GM18868 (cell line): ENCODE data around the gene RARRES2.
"Not testable (repeated sequence)": the region's sequence is repeated elsewhere in the genome, so short reads cannot be mapped to it uniquely, and the experiment has no call there.

Experiments
- ATAC-seq: cut with Tn5 transposase; IDR thresholded peaks from one replicate; pipeline ENCODE4 v1.9.1; 2021; ENCODE audit warnings: mild to moderate bottlenecking, moderate library complexity; ENCODE audit not compliant: unreplicated experiment

RARRES2 gene

GRCh38 chr7:150341263-150342120, at the start of gene RARRES2:
RARRES2 (minus strand) TSS chr7:150341629; CDS start chr7:150340609, 1,020 bp downstream.
- no peak for ATAC-seq

GRCh38 chr7:150390205-150390604, 48.8 kb upstream of the RARRES2 start:
- no peak for ATAC-seq

DNA sequence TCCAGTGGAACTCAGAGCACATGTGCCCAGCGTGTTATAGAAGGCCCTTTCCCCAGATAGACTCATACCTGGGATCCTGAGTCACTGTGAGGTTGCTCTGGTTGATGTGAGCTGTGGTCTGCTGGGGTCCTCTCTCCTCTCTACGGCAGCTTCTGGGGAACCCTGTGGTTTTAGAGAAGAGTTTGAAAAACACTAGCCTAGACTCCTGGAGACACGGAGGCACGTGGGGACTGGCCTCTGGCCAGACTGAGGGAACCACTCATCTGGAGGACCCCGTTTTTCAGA, 48.0 kb upstream of the RARRES2 start:
- no peak for ATAC-seq

DNA sequence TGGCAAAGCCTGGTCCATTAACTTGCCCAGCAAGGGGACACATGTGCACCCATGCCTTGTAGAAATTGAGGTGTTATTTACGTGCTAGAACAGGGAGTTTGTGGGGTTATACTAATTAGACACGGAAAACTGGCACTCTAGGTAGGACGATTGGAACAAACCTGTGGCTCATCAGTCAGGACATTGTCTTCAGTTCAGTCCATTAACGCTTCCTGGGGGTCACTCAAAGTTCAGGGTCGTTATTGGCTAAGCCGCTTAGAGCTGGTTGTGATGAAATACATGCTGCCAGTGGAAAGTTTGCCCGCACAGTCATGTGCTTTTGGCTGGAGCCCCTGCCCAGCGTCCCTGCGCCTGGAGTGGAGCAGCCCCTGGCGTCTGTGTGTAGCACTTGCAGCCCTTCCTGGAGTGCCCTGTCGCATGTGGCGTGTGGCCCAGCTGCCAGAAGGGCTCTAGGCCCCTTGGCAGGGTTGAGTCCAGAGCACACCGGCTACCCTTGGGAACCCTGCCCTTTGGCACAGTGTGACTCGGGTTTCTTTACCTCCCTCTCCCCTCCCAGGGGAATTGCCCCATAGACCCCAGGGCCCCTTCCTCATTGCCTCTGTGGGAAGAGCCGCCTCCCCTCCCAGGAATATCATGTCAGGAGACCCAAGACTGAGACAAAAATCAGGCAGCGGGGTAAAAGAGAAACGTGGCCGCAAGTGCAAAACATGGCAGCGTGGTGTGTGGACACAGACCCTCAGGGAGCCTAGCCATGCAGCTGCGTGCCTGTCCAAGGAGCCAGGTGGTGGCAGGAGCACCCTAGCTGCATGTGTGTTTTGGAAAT, 47.5 kb upstream of the RARRES2 start:
- ATAC-seq = no peak

- no peak for ATAC-seq
Observed at GRCh38 chr7:150388306-150388705, 46.9 kb upstream of the RARRES2 start.

DNA sequence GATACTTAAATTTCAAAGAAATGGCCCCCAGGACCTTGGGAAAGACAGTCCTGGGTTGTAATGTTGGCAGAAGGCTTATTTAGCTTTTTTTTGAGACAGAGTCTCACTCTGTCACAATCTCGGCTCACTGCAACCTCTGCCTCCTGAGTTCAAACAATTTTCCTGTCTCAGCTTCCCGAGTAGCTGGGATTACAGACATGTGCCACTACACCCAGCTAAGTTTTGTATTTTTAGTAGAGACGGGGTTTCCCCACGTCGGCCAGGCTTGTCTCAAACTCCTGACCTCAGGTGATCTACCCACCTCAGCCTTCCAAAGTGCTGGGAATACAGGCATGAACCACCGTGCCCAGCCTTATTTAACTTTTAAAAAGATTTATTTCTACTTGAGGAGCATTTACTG, 44.5 kb upstream of the RARRES2 start:
- ATAC-seq = not testable (repeated sequence)

GRCh38 chr7:150385302-150385723, 43.9 kb upstream of the RARRES2 start:
- no peak for ATAC-seq

DNA sequence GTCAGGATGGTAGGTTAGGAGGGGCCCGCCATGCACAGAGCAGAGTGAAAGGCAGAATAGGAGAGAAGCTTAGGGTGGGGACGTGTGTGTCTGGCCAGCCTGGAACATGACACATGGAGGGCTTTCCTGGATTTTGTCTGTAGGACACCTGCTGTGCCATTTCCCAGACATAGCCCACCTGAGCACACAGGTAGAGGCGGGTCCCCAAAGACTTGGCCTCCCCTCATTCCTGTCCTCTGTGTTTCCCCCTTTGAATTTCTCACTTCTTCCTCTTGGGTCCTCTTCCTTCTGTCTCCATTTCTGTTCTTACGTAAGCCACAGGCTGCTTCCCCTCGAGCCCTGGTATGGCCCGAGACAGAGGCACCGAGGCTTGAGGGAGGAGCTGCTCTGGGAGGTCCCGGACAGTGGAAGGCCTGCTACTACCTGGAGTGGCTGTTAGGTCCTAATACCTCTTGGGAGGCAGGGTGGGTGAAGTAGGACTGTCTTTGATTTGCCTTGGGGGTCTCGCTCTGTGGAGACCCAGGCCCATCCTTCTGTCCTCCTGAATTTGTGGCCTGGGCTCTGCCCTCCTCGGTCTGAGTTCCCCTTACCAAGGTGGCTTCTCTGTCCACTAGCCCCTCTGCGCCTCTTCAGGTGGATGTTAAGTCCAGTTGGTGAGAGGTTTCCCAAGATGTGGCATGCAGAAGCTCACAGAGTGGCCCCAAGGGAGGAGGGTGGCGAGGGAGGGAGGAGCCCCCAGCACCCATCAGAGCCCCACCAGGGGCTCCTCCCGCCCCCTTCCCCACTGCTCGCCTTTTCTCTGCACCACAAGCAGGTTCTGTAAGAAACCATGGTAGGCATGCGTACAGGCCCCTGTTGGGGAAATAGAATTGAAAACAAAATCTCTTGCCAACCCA, 43.2 kb upstream of the RARRES2 start:
- no peak for ATAC-seq

- ATAC-seq = no peak
Observed at GRCh38 chr7:150383710-150384397, 42.4 kb upstream of the RARRES2 start.

- ATAC-seq = no peak
Observed at GRCh38 chr7:150382844-150383225, 41.4 kb upstream of the RARRES2 start.

GRCh38 chr7:150382123-150382843, 40.9 kb upstream of the RARRES2 start:
- no peak for ATAC-seq

DNA sequence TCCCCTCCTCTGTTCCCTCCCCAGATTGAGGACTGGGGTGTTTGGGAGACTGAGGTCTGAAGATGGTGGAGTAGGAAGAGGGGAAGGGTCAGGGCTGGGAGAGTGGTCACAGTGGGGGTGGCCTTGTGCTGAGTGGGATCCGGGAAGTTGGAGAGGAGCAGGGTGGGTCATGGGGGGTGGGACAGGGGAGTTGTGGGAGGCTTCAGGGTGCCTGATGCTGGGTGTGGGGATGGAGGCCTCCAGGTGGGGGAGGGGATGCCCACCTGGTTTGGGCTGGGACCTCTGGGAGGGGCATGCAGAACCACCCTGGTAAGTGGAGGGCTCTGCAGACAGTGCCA, 40.3 kb upstream of the RARRES2 start:
- ATAC-seq = no peak

DNA sequence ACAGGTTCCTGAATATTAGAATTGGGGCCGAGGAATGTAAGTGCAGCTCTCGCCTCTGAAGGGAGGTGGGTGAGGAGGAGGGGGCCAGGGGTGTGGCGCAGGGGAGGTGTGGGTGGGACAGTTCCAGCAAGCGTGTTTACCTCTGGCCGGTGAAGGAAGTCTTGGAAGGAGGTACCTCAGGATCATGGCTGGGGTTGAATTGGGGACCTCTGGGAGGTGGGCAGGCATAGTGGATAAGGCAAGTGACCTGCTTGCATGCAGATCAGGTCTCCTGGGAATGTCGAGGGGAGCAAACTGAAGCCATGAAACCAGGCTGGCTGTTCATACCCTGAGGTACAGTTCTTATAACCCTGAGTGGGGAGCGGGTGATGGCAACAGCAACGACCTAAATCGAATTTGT, 39.7 kb upstream of the RARRES2 start:
- ATAC-seq = no peak

DNA sequence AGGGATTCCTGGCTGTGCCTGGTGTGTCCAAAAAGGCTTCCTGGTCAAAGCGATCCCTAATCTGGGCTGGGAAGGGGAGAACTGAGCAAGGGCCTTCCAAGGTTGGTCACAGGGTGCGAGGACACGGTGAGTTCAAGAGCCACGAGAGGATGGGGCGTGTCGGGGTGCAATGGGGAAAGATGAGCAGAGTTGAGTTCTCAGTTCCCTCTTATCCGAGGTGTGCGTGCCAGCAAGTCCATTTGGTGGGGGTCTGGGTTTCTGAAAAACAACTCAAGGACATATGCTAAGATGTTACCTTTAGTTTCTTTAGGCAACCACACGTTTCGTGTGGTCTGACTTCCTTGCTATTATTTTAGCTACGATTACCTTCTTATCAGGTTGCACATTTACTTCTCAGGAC, 39.0 kb upstream of the RARRES2 start:
- peak; percentile 18 for ATAC-seq

DNA sequence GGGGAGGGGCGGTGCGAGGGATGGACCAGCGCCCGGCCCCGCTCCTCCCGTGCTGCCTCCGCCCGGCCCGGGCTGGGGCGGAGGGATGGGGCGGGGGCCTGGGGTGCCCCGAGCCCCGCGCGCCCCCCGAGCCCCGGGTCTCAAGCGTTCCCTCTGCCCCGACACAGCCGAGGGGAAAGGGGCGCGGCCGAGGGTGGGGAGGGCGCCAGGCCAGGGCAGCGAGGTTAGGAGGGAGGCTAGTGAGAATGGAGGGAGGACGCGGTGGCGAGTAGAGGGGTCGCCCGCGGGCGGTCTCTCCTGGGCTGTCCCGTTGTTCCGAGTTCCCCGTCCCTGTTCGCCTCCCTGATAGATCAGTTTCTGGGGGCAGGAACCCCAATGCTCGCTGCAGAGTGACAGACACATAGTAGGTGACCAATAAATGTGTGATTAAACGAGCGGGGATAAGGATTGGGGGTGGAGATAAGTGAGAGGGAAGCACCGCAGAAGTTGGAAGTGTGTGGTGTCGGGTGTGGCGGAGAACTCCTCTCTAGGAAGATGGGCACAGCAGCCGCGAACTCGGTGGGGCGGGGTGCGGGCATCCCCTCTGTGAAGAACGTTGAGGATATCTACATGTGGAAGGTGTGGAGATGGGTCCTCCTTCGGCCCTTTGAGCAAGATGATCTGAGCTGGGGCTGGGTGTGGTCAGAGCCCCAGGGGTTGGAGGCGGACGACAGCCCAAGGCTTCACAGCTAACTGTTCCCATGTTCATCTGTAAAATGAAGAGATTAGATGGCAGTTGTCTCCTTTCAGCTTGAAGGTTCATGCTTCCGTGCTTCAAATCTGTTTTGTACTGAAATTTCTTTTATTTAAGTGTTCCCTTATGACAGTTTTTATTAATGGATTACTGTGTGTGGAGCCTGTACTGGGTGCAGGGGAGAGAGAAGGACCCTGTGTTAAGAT, 38.3 kb upstream of the RARRES2 start:
- peak; percentile 20 for ATAC-seq

DNA sequence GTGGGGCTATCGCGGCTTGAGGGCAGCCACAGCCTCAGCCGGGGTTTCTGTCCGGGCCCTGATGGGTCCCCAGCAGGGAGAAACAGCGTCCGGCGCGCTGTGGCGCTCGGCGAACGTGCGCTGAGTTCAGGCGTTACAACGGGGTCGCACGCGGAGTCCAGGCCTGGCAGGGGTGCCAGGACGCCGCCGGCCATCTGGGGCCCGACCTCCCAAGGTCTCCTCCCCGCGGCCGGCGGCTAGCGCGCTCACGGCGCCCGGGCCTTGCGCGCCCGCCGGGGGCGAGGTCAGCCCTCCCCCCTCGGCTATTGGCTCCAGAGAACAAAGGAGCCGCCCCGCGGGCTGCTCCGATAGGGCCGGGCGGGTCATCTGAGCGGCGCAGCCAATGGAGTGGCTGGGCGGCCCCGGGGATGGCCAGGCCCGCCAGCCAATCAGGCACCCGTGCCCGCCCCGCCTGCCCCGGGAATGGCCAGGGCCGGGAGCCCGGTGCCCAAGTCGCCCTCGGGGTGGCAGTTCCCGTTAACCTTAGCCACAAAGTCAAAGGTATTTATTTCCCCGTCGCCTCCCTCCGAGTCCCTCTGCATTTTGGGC, 37.5 kb upstream of the RARRES2 start, which contains the start of gene ZNF775:
ZNF775 (plus strand) TSS at position 478 of the 588 bp plus-strand sequence. CDS start 9,141 bp downstream, outside the sequence.
- ATAC-seq = peak; percentile 76

DNA sequence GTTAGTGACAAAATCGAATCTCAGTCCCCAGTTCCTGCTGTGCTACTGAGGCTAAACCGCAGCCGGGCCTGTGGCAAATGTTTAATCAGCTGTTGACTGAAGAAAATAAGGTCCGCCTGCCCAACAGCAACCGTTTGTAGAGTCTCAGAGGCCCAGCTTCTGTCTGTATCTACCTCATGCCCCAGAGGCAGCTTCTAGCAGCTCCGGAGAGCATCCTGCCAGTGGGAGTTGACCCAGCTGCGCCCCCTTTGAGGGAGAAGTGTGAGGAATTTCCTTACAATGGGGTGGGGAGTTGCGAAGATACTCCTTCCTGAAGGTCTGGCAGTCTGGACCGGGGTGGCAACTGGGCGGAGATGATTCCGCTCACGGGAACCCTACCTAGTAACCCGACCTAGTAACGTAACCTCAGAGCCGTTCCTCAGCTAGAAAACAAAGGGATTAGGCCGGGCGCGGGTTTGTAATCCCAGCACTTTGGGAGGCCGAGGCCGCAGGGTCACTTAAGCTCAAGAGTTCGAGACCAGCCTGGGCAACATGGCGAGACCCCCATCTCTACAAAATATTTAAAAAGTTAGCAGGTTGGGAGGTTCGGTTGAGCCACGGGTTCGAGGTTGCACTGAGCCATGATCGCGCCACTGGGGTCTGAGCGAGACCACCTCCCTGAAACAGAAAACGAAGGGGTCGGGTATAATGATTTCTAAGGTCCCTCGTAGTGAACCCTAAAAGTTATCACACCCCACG, 36.9 kb upstream of the RARRES2 start:
- no peak for ATAC-seq

GRCh38 chr7:150377635-150378034, 36.2 kb upstream of the RARRES2 start:
- ATAC-seq = no peak
